HG03442 (cell line): ENCODE results near the gene SMARCC2.
A peak's percentile ranks its signal among the peaks of the same experiment; 100 is the strongest.
"Not testable (repeated sequence)": the region's sequence is repeated elsewhere in the genome, so short reads cannot be mapped to it uniquely, and the experiment has no call there.

Experiments used
- ATAC-seq: cut with Tn5 transposase; IDR thresholded peaks from one replicate; pipeline ENCODE4 v1.9.1; 2021; ENCODE audit warnings: mild to moderate bottlenecking, moderate library complexity; ENCODE audit not compliant: unreplicated experiment

Gene SMARCC2

GRCh38 chr12:56212361-56212760, 23.1 kb upstream of the SMARCC2 start:
- no peak for ATAC-seq

GRCh38 chr12:56208006-56208405, 18.7 kb upstream of the SMARCC2 start:
- ATAC-seq = no peak

DNA sequence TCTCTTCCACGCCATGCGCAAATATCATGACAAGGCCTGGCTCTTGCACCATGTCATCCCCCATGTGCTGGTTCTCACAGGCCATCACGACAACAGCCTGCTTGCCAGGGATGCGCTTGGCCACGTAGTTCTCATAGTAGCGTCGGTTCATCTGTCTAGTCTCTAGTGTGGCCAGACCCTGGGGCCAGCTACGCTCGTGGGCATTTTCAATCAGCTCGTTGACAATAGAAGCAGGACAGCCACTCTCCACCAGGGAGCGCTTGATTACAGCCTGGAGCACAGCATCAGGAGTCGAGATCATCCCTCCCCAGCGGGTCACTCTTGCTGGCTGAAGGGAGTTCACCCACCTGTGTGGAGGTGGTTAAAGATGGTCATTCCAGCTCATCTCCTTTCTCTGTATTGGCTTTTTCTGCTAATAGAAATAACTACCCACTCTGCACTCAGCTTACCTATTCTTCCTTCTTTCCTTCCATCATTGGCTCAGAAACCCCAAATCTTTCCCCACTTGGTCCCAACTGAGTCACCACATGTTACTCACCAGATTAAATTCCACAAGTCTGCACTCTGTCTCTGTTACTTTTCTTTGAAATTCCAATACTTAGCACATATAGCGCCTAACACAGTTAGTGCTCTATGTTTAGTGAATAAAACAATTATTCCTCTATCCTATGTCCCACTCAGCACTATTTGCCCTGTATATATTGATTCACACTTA, 17.3 kb upstream of the SMARCC2 start:
- ATAC-seq = no peak

DNA sequence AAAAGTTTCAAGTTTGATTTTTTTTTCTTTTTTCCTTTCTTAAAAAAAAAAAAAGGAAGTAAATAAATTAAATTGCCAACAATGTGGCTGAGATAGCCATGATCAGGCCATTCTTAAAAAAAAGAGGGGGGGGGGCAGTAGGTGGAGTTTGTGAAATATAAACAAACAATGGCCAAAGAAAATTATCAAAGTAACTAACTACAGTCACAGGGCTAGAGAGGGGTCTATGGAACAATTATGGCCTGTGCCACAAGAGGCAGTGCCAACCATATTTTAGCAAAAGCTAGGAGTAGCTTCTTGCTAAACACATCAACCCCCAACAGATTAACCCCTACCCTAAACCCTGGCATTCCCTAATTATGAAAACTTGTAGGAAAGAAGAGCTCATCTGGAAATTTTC, 16.2 kb upstream of the SMARCC2 start:
- no peak for ATAC-seq

DNA sequence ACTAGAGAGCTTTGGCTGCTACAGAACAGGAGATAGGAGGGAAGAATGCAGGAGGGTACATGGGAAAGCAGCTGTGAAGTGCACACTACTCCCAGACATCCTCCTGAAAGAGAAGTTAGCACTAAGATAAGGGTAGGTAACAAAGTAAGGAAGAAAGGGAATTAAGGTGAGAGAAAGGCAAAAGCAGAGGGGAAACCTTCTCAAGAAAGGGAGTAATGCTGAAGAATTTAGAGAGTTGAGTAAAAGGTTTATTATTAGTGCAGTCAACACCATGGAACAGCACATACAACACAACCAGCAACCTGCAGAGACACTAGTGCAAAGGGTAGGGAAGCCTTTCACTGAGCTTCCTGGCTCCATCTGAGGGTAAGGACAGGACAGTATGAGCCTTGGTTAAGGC, 15.0 kb upstream of the SMARCC2 start:
- ATAC-seq = no peak

DNA sequence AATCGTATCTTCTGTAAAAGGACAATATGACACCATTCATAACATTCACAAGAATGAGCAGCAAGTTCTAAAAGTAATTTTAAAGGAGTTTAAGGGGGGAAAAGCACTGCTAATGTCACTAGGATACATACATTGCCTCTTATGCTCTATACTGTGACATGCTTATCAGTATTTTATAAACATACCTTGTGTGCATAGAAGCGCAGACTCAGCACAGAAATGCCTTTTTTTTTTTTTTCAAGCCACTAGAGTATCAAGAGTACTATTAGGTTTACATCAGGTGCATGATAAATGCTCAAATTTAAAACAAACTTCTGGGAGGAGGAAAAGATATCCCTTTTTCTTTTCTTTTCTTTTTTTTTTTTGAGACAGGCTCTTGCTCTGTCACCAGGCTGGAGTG, 13.6 kb upstream of the SMARCC2 start:
- ATAC-seq = no peak

- no peak for ATAC-seq
Observed at GRCh38 chr12:56202366-56202765, 13.1 kb upstream of the SMARCC2 start.

GRCh38 chr12:56198836-56199235, 9.6 kb upstream of the SMARCC2 start:
- no peak for ATAC-seq

DNA sequence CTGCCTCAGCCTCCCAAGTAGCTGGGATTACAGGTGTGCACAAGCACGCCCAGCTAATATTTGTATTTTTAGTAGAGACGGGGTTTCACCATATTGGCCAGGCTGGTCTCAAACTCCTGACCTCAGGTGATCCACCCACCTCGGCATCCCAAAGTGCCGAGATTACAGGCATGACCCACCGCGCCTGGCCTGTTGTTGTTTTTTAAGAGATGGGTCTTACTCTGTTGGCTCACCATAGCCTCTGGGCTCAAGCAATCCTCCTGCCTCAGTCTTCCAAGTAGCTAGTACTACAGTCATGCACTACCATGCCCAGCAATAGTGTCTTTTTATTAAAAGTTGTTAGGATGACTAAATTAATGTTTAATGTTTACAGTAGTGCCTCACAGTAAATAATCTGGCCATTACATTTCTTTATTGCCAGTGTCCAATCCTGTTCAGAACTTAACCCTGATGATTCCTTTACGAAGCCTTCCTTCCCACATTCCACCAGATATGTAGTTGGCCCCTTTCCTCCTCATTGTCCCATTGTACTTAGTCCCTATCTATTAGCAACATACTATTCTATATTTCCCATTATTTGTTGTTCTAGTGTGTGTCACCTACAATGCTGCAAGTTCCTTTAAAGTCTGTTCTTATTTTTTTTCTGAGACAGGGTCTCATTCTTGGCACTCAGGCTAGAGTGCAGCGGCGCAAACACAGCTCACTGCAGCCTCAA, 8.8 kb upstream of the SMARCC2 start:
- no peak for ATAC-seq

GRCh38 chr12:56196818-56197550, 7.7 kb upstream of the SMARCC2 start:
- not testable (repeated sequence) for ATAC-seq

DNA sequence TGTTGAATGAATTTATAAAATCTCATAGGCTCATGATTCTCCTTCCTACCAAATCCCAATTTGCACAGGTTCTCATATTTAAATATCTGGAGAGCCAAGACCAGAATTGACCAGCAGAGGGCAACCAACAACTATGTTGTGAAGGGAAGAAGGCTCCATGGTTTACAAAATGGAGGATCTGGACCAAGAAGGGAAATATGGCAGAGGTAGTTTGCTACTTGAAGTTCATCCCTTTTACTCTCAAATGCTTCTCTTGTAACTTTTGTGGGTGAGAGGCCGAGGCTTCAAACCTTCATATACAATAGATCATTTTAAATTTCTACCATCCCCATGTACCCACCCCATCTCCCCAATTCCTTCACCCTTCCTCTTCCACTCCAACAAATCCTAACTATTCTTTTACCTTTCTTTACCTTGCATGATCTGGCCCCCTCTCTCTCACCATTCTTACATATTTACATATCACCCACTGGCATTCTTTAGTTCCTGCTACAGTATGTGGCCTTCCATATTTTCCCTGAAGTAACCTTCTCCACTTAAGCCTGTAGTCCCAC, 3.8 kb upstream of the SMARCC2 start:
- ATAC-seq = no peak

GRCh38 chr12:56192582-56192981, 3.3 kb upstream of the SMARCC2 start:
- ATAC-seq = no peak

DNA sequence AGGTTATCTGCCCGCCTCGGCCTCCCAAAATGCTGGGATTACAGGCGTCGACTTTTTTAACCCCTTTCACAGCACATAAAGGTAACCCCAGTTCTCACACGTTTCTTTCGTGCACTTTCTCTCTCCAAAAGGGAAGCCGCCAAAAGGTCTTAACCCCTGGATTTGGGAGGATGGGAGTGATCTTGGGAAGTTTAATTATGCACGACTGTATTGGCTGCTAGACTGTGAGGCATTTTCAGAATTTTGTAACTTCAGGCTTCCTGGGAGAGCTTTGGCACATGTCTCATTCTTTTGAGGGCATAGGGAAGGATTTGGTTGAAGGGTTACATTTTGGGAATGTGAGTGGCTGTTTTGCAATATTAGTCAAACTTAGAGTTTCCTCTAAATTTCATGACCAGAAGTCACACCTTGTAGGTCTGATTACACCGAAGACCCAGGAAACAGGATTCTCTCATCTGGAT, 1.4 kb upstream of the SMARCC2 start:
- ATAC-seq = no peak

DNA sequence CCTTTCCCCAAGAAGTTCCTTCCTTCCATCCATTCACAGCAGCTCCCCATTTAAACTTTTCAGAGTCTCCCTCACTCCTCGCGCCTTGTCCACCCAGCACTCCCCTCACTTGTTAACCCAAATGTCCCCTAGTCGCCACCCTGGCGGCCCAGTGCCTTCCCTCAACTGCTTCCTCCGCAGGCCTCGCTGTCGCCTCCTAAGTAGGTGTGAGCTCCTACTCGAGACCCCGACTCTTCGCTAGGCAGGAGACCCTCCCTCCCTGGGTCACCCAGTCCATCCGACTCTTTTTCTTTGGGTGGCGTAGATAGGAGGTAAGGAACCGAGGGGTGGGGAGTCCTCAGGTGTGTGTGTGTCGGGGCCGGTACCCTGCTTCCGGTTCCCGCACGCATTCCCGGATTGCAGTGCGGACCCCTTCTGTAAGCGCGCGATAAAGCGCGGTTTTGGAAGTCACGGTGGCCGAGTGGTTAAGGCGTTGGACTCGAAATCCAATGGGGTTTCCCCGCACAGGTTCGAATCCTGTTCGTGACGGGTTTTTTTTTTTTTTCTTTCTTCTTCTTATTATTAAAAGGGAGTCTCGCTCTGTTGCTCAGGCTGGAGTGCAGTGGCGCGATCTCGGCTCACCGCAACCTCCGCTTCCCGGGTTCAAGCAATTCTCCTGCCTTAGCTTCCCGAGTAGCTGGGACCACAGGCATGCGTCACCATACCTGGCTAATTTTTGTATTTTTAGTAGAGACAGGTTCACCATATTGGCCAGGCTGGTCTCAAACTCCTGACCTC, 823 bp upstream of the SMARCC2 start:
- peak; percentile 30 for ATAC-seq

- no peak for ATAC-seq
Observed at GRCh38 chr12:56188778-56189098, 545 bp downstream of the SMARCC2 start.

DNA sequence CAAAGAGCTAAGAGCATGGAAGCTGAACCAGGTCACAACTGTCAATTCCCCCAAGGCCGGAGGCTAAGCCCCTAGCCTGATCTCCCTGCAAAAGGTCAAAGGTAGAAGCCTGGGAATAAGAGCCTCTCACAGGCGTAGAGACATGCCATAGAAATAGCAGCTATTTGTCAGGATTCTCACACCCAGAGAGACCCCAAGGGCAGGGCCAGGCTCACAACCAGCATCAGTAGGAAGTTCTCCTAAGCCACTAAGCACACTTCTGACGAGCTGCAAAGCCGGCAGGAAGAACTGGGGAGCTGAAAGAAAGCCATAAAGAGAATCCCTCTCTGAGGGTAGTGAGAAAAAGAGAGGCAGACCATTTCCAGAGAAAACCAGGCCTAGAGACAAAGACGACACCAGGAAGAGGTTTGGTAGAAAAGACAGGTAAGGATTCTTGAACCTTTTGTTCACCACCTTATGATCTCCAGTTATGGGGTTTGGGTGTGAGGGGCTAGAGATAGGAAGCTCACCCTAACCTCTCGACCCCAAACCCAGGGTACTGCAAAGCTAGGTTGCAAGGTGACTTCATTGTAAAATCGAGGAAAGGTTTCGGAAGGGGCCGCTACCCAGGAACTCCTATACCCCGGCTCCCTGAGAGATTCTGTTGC, 1.0 kb downstream of the SMARCC2 start:
- no peak for ATAC-seq

DNA sequence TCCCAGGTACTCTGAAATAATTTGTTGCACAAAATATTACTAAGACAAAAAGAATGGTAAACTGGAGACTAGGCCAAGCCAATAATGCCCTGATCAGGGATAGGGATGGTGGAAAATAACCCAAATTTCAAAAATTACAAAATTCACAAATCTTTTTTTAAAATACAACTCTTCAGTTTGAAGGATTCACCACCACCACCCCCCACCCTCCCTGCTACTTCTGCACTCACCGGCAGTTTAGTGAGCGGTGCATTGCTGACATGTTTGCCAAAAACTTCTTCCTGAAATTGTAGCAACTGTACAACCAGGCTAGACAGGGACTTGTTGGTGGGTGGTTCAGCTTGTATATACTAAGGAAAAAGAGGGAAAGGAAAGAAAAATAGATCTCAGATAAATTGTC, 2.3 kb downstream of the SMARCC2 start:
- ATAC-seq = no peak

- ATAC-seq = no peak
Observed at GRCh38 chr12:56178347-56178746, 10.9 kb downstream of the SMARCC2 start.

DNA sequence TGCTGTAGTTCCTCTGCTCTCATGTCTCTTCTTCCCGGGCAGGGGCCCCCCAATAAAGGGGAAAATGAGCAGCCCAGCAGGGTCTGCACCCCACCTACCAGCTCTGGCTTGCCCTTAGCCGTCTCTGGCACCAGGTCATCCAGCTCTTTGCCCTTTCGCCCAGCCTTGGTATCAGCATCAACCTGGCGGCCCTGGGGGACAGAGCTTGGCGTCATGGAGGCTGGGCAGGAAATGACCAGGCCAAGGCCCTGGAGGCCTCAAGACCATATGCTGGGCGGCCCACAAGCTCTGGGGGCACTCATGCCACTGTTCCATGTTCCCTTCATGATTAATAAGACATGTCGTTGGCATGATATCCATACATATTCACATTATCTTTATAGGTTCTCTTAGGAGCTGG, 16.4 kb downstream of the SMARCC2 start:
- no peak for ATAC-seq

DNA sequence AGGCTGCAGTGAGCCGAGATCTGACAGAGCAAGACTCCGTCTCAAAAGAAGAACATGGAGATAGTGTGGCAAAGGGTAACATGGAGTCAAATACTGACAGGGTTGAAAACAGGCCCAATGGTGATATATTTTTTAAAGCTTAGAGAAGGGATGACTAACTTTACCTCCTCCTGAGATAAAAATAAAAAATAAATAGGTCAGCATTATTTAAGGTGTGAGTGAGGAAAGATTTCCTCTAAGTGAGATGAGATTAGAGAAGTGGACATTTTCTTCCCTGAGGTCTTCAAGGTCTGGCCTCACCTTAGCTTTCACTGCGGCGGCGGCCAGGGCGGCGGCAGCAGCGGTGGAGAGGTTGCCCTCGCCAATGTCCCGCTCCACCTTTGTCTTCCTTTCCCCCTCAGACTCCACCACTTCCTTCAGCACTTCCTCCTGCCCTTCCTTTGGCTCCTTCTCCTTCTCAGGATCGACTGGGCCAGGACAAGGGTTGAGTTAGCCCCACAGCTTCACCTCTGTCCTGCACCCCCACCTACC, 20.0 kb downstream of the SMARCC2 start:
- ATAC-seq = no peak
